HCT116 (cell line): ENCODE data around the gene RRBP1. TPM values are rescaled to one million over a fixed set of nuclear protein-coding genes. Genes with fewer than 3 reads are reported as not detected.

ENCODE experiments used
- ATAC-seq: fragments of 200-7000 bp; cut with Tn5 transposase; 2 replicates; pipeline ENCODE4 v1.9.1; 2020; ENCODE audit warnings: mild to moderate bottlenecking, moderate library complexity
- BruUV-seq: library from RNA; stranded (reverse); fragments of 400-500 nt; replicated peaks from 2 replicates; lab custom pipeline; 2021; lab: Mats Ljungman, UMichigan
- CTCF ChIA-PET: fragments of 300-600 bp; sonication (Branson Sonifier 250); formaldehyde crosslinking; loops from one replicate; lab custom pipeline; 2021; ENCODE audit warnings: antibody characterized with exemption; lab: Charles Lee
- POLR2A ChIA-PET: fragments of 300-600, 350-600 bp; sonication (Branson Sonifier 250); formaldehyde crosslinking; loops from one replicate; lab custom pipeline; 2021; ENCODE audit warnings: antibody characterized with exemption; lab: Charles Lee
- RAD21 ChIA-PET, 2 experiments: fragments of 300-600 bp; sonication (Branson Sonifier 250); formaldehyde crosslinking; loops; one replicate each; lab custom pipeline; 2023; ENCODE audit warnings: low total read pairs in 2 of 2; ENCODE audit not compliant: uncharacterized antibody in 2 of 2, unreplicated experiment in 2 of 2, low non-redundant PET in 1 of 2; lab: Charles Lee
- DNase-seq: peaks from one replicate; pipeline ENCODE4 v3.0.0-alpha.2; 2010; ENCODE audit warnings: low read depth, low spot score
- H2AFZ ChIP-seq: fragments of 200-600 bp; shearing (Covaris generic), sonication (generic); 2 replicates; pipeline ENCODE4 v1.6.1; 2017; ENCODE audit warnings: low read depth, mixed run types, mixed read lengths, antibody characterized with exemption, low read length; ENCODE audit not compliant: poor library complexity, severe bottlenecking
- H3K27ac ChIP-seq: 2 replicates; pipeline ENCODE4 v1.5.1; 2012; ENCODE audit warnings: low read depth, low read length
- H3K27me3 ChIP-seq: fragments of 200-600 bp; sonication (generic); 2 replicates; pipeline ENCODE4 v1.6.1; 2016; ENCODE audit warnings: mixed run types, low read length, mixed read lengths; ENCODE audit not compliant: insufficient read depth
- H3K36me3 ChIP-seq, 2 experiments: fragments of 200-500 bp in 1 of 2; fragments of 200-600 bp in 1 of 2; sonication (Bioruptor generic) in 1 of 2; sonication (generic) in 1 of 2; 2 replicates each; pipeline versions ENCODE4 v1.5.1 to v1.6.1; 2014 to 2016; ENCODE audit warnings: low read length in 2 of 2, inconsistent platforms in 1 of 2, mixed read lengths in 1 of 2, mixed run types in 1 of 2; ENCODE audit not compliant: insufficient read depth in 2 of 2, control insufficient read depth in 1 of 2
- H3K4me1 ChIP-seq, 2 experiments: fragments of 200-600 bp in 1 of 2; sonication (generic) in 1 of 2; 2 replicates each; pipeline versions ENCODE4 v1.5.1 to v1.6.1; 2012 to 2017; ENCODE audit warnings: low read length in 2 of 2, inconsistent platforms in 1 of 2, mild to moderate bottlenecking in 1 of 2, mixed read lengths in 1 of 2, mixed run types in 1 of 2, moderate library complexity in 1 of 2; ENCODE audit not compliant: insufficient read depth in 2 of 2, control insufficient read depth in 1 of 2
- H3K4me2 ChIP-seq: fragments of 200-600 bp; sonication (generic); 2 replicates; pipeline ENCODE4 v1.6.1; 2017; ENCODE audit warnings: mixed run types, low read length, mixed read lengths
- H3K4me3 ChIP-seq, 2 experiments: fragments of 200-600 bp in 1 of 2; sonication (generic) in 1 of 2; replicated peaks in 1 of 2; 2 replicates each; pipeline ENCODE4 v1.5.1; 2011 to 2016; ENCODE audit warnings: low read length in 2 of 2, control low read depth in 1 of 2, low read depth in 1 of 2, mild to moderate bottlenecking in 1 of 2, mixed read lengths in 1 of 2, mixed run types in 1 of 2
- H3K79me2 ChIP-seq: fragments of 200-600 bp; sonication (generic); 2 replicates; pipeline ENCODE4 v1.6.1; 2017; ENCODE audit warnings: mild to moderate bottlenecking, mixed run types, low read length, moderate library complexity, mixed read lengths; ENCODE audit not compliant: insufficient read depth
- H3K9ac ChIP-seq: fragments of 200-600 bp; sonication (generic); 2 replicates; pipeline ENCODE4 v1.6.1; 2016; ENCODE audit warnings: low read length, mixed read lengths
- H3K9me2 ChIP-seq: fragments of 200-600 bp; sonication (generic), shearing (Covaris generic); 2 replicates; pipeline ENCODE4 v1.6.1; 2017; ENCODE audit warnings: mixed run types, mild to moderate bottlenecking, moderate library complexity; ENCODE audit not compliant: insufficient read depth
- H3K9me3 ChIP-seq, 2 experiments: fragments of 200-500 bp in 1 of 2; fragments of 200-600 bp in 1 of 2; sonication (Bioruptor generic) in 1 of 2; sonication (generic) in 1 of 2; 2 replicates each; pipeline ENCODE4 v1.6.1; 2014 to 2017; ENCODE audit warnings: low read length in 2 of 2, mixed read lengths in 2 of 2, inconsistent platforms in 1 of 2, low read depth in 1 of 2, mild to moderate bottlenecking in 1 of 2, mixed run types in 1 of 2, moderate library complexity in 1 of 2; ENCODE audit not compliant: control insufficient read depth in 1 of 2, insufficient read depth in 1 of 2
- H4K20me1 ChIP-seq: fragments of 200-600 bp; sonication (generic), shearing (Covaris generic); 2 replicates; pipeline ENCODE4 v1.6.1; 2017; ENCODE audit warnings: mixed run types, mild to moderate bottlenecking, moderate library complexity; ENCODE audit not compliant: insufficient read depth
- CBX3 ChIP-seq: IDR thresholded peaks from 2 replicates; pipeline ENCODE4 v1.6.1; 2012; ENCODE audit warnings: low read depth
- EGR1 ChIP-seq: IDR thresholded peaks from 2 replicates; pipeline ENCODE4 v1.6.1; 2012; ENCODE audit warnings: low read depth
- ELF1 ChIP-seq: IDR thresholded peaks from 2 replicates; pipeline ENCODE4 v1.6.1; 2012; ENCODE audit warnings: low read depth, borderline replicate concordance
- EZH2phosphoT487 ChIP-seq: fragments of 200-600 bp; IDR thresholded peaks from 2 replicates; pipeline ENCODE4 v1.6.1; 2018; ENCODE audit warnings: antibody characterized with exemption, borderline replicate concordance
- FOSL1 ChIP-seq: IDR thresholded peaks from 2 replicates; pipeline ENCODE4 v1.6.1; 2012; ENCODE audit warnings: low read depth
- POLR2A ChIP-seq: IDR thresholded peaks from 2 replicates; pipeline ENCODE4 v1.7.0; 2011; ENCODE audit warnings: borderline replicate concordance; ENCODE audit not compliant: insufficient read depth, insufficient read length; ENCODE audit errors: extremely low read depth
- POLR2AphosphoS5 ChIP-seq: IDR thresholded peaks from 2 replicates; pipeline ENCODE4 v1.6.1; 2011; ENCODE audit warnings: mild to moderate bottlenecking, low read depth, low read length, moderate library complexity
- RAD21 ChIP-seq: IDR thresholded peaks from 2 replicates; pipeline ENCODE4 v1.6.1; 2012; ENCODE audit warnings: low read depth, mild to moderate bottlenecking
- SIN3A ChIP-seq: IDR thresholded peaks from 2 replicates; pipeline ENCODE4 v1.6.1; 2012; ENCODE audit warnings: low read depth
- SP1 ChIP-seq: IDR thresholded peaks from 2 replicates; pipeline ENCODE4 v1.6.1; 2012; ENCODE audit warnings: low read depth
- SRF ChIP-seq: IDR thresholded peaks from 2 replicates; pipeline ENCODE4 v1.6.1; 2012; ENCODE audit warnings: low read depth
- ZBTB33 ChIP-seq: IDR thresholded peaks from 2 replicates; pipeline ENCODE4 v1.6.1; 2011; ENCODE audit warnings: mild to moderate bottlenecking, low read length, moderate library complexity; ENCODE audit not compliant: insufficient replicate concordance; ENCODE audit errors: extremely low read depth
- ZNF274 ChIP-seq: fragments of 200-500 bp; sonication (Bioruptor generic); IDR thresholded peaks from 2 replicates; pipeline ENCODE4 v1.6.1; 2014; ENCODE audit warnings: mild to moderate bottlenecking, low read depth, low read length, inconsistent platforms
- intact Hi-C: fragments of 100-400 bp; cut with micrococcal nuclease; formaldehyde crosslinking; loops from 2 replicates; pipeline ENCODE4 v1.10.0; 2022
- total RNA-seq: library from RNA; stranded (reverse); gene quantifications from one replicate; pipeline ENCODE4 v1.2.1, GENCODE V29; 2021; ENCODE audit not compliant: unreplicated experiment
- TF ChIP-seq, protein P1 (sequence below): IDR thresholded peaks from 2 replicates; pipeline ENCODE4 v1.6.1; 2012
- TF ChIP-seq, protein P2 (sequence below): IDR thresholded peaks from 2 replicates; pipeline ENCODE4 v1.6.1; 2012
- TF ChIP-seq, protein P3 (sequence below), 3 experiments: fragments of 200-600 bp in 1 of 3; sonication (generic) in 1 of 3; IDR thresholded peaks in 2 of 3; conservative IDR thresholded peaks in 1 of 3; 2 replicates each; pipeline ENCODE4 v1.5.1; 2012 to 2017; ENCODE audit warnings: low read depth in 2 of 3, low read length in 2 of 3, antibody characterized with exemption in 1 of 3, borderline replicate concordance in 1 of 3, control low read depth in 1 of 3, mild to moderate bottlenecking in 1 of 3, mixed read lengths in 1 of 3, mixed run types in 1 of 3, moderate library complexity in 1 of 3; ENCODE audit not compliant: insufficient read depth in 1 of 3

Gene RRBP1
- total RNA-seq, 1 experiment from 2014 or later = 123 TPM

GRCh38 chr20:17641993-17642392, 40.0 kb downstream of the RRBP1 start:
- H3K9ac ChIP-seq = no peak overlapping the region
- no peak for DNase-seq
- POLR2A ChIA-PET = no interaction called here
- H3K9me3 ChIP-seq = no peaks in the 10 kb centered on the region
- no peak overlapping the region for H3K4me2 ChIP-seq
- H3K4me1 ChIP-seq = no peaks in the 10 kb centered on the region
- H3K9me2 ChIP-seq = no peaks in the 10 kb centered on the region
- intact Hi-C loops = no loop called here
- H4K20me1 ChIP-seq = no peaks in the 10 kb centered on the region
- H2AFZ ChIP-seq = no peak overlapping the region
- no TSS peak for BruUV-seq
- RAD21 ChIA-PET = no interaction called here
- peaks cover 39% of the 10 kb centered on the region for H3K79me2 ChIP-seq
- no peak overlapping the region for H3K27ac ChIP-seq
- no peak for ATAC-seq
- TF ChIP-seq CBX3 (no peak), FOSL1 (no peak), POLR2AphosphoS5 (no peak), EGR1 (no peak)
- TF ChIP-seq, all 23 proteins: peak for 0
- Histone ChIP-seq H3K36me3 (peaks cover 6 to 12% of the 10 kb centered on the region in 2 experiments; a peak in 2 of 4 replicates), H3K27me3 (no peaks in the 10 kb centered on the region), H3K4me3 (no peak overlapping the region)
- CTCF ChIA-PET = interaction anchor here (0.9 kb wide), 1 partner anchor 13 kb away, joined by 3 read pairs; no protein-coding TSS in a partner anchor

DNA sequence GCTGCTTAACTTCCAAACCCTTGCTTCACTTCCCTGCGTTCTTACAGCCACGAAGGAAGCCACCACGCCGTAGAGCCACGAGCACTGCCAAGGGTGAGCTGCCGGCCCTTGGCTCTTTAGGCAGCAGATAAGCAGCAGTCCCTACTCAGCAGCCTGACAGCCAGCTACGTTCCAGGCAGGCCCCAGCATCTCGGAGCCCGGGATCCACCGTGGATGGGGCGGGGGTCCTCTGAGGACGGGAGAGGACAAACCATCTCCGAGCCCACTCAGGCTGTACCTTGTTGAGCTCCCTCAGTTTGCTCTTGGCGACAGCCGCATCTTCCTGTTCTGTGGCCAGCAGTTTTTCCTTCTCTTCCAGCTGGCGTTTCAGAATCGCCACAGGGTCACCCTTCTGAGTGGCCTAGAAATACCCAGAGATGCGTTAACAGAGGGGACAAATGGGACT, 40.5 kb downstream of the RRBP1 start:
- Histone ChIP-seq H3K4me3 (no peak overlapping the region), H3K27ac (no peak overlapping the region), H3K4me1 (no peaks in the 10 kb centered on the region), H3K36me3 (peaks cover 6 to 12% of the 10 kb centered on the region in 2 experiments; a peak in 2 of 4 replicates), H3K4me2 (no peak overlapping the region), H3K9ac (no peak overlapping the region), H3K79me2 (peaks cover 35% of the 10 kb centered on the region), H3K9me3 (no peaks in the 10 kb centered on the region), H4K20me1 (no peaks in the 10 kb centered on the region), H3K27me3 (no peaks in the 10 kb centered on the region), H3K9me2 (no peaks in the 10 kb centered on the region), H2AFZ (no peak overlapping the region)
- CTCF ChIA-PET = interaction anchor here (0.9 kb wide), 1 partner anchor 14 kb away, joined by 3 read pairs; no protein-coding TSS in a partner anchor
- no peak for DNase-seq
- POLR2A ChIA-PET = no interaction called here
- BruUV-seq = no TSS peak
- TF ChIP-seq POLR2AphosphoS5 (no peak), FOSL1 (no peak), EZH2phosphoT487 (no peak), SRF (no peak), ELF1 (no peak), POLR2A (no peak), EGR1 (no peak), CBX3 (no peak), SIN3A (no peak), ZNF274 (no peak), SP1 (no peak), RAD21 (no peak), ZBTB33 (no peak)
- TF ChIP-seq, protein P1, sequence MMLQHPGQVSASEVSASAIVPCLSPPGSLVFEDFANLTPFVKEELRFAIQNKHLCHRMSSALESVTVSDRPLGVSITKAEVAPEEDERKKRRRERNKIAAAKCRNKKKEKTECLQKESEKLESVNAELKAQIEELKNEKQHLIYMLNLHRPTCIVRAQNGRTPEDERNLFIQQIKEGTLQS = no peak
- TF ChIP-seq, protein P2, sequence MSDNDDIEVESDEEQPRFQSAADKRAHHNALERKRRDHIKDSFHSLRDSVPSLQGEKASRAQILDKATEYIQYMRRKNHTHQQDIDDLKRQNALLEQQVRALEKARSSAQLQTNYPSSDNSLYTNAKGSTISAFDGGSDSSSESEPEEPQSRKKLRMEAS = no peak
- TF ChIP-seq, protein P3, sequence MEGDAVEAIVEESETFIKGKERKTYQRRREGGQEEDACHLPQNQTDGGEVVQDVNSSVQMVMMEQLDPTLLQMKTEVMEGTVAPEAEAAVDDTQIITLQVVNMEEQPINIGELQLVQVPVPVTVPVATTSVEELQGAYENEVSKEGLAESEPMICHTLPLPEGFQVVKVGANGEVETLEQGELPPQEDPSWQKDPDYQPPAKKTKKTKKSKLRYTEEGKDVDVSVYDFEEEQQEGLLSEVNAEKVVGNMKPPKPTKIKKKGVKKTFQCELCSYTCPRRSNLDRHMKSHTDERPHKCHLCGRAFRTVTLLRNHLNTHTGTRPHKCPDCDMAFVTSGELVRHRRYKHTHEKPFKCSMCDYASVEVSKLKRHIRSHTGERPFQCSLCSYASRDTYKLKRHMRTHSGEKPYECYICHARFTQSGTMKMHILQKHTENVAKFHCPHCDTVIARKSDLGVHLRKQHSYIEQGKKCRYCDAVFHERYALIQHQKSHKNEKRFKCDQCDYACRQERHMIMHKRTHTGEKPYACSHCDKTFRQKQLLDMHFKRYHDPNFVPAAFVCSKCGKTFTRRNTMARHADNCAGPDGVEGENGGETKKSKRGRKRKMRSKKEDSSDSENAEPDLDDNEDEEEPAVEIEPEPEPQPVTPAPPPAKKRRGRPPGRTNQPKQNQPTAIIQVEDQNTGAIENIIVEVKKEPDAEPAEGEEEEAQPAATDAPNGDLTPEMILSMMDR (IDR thresholded peaks at IDR 0.05 in 2 of 3, conservative IDR thresholded peaks at IDR 0.05 in 1 of 3; ENCODE audit: borderline replicate concordance in 1 of 3, insufficient read depth in 1 of 3, low read depth in 2 of 3, low read length in 2 of 3) = no peak
- intact Hi-C loops = no loop called here
- no peak for ATAC-seq
- RAD21 ChIA-PET = no interaction called here
